HEK293 (cell line): ENCODE data around the gene VWA3B.

Source experiments
- CTCF ChIA-PET: fragments of 350-600 bp; formaldehyde crosslinking; extraction: SDS; loops from one replicate; lab custom pipeline; 2021; ENCODE audit warnings: antibody characterized with exemption; lab: Yijun Ruan, JAX
- POLR2A ChIA-PET: fragments of 300-600 bp; formaldehyde crosslinking; extraction: SDS; loops from one replicate; lab custom pipeline; 2020; ENCODE audit warnings: antibody characterized with exemption, inconsistent platforms; lab: Yijun Ruan, JAX
- H3K27ac ChIP-seq: fragments of 200-500 bp; sonication (Bioruptor generic); 2 replicates; pipeline ENCODE4 v1.5.1; 2014; ENCODE audit warnings: low read depth, low read length, control low read depth, inconsistent platforms; ENCODE audit errors: extremely low read depth
- H3K36me3 ChIP-seq, 2 experiments: fragments of 200-500 bp in 1 of 2; sonication (Bioruptor generic) in 1 of 2; 1 replicate in 1 of 2; 2 replicates in 1 of 2; pipeline ENCODE4 v1.5.1; 2014 to 2017; ENCODE audit warnings: inconsistent platforms in 2 of 2, low read length in 2 of 2; ENCODE audit not compliant: control insufficient read depth in 2 of 2, insufficient read depth in 1 of 2
- H3K4me1 ChIP-seq: fragments of 200-500 bp; sonication (Bioruptor generic); 2 replicates; pipeline ENCODE4 v1.5.1; 2014; ENCODE audit warnings: mild to moderate bottlenecking, low read length, inconsistent platforms; ENCODE audit not compliant: control insufficient read depth, insufficient read depth
- H3K4me3 ChIP-seq: 2 replicates; pipeline ENCODE4 v1.5.1; 2011; ENCODE audit warnings: low read depth, mild to moderate bottlenecking, control low read depth, low read length, moderate library complexity
- H3K9me3 ChIP-seq: fragments of 200-500 bp; sonication (Bioruptor generic); 2 replicates; pipeline ENCODE4 v1.5.1; 2014; ENCODE audit warnings: low read depth, low read length, inconsistent platforms; ENCODE audit not compliant: control insufficient read depth, insufficient read depth
- EGR2 ChIP-seq: fragments of 450-650 bp; formaldehyde crosslinking; IDR thresholded peaks from 2 replicates; pipeline ENCODE4 v1.5.1; 2016; ENCODE audit warnings: low read depth, missing biosample characterization, missing genetic modification characterization
- GLI4 ChIP-seq: fragments of 450-650 bp; formaldehyde crosslinking; IDR thresholded peaks from 2 replicates; pipeline ENCODE4 v1.5.1; 2016; ENCODE audit warnings: missing biosample characterization, missing genetic modification characterization
- KLF9 ChIP-seq: fragments of 450-650 bp; formaldehyde crosslinking; IDR thresholded peaks from 2 replicates; pipeline ENCODE4 v1.5.1; 2016; ENCODE audit warnings: missing biosample characterization, missing genetic modification characterization, low read depth
- PRDM1 ChIP-seq: fragments of 450-650 bp; formaldehyde crosslinking; IDR thresholded peaks from 2 replicates; pipeline ENCODE4; 2016; ENCODE audit warnings: missing biosample characterization, missing genetic modification characterization
- PRDM2 ChIP-seq: fragments of 450-650 bp; formaldehyde crosslinking; IDR thresholded peaks from 2 replicates; pipeline ENCODE4 v1.5.1; 2016; ENCODE audit warnings: missing biosample characterization, missing genetic modification characterization, borderline replicate concordance
- REPIN1 ChIP-seq: fragments of 450-650 bp; formaldehyde crosslinking; IDR thresholded peaks from 2 replicates; pipeline ENCODE4 v1.5.1; 2017; ENCODE audit warnings: missing biosample characterization, missing genetic modification characterization, low read depth
- TSHZ1 ChIP-seq: fragments of 450-650 bp; formaldehyde crosslinking; IDR thresholded peaks from 2 replicates; pipeline ENCODE4 v1.5.1; 2016; ENCODE audit warnings: missing biosample characterization, missing genetic modification characterization, borderline replicate concordance
- ZBTB17 ChIP-seq: fragments of 450-650 bp; formaldehyde crosslinking; IDR thresholded peaks from 2 replicates; pipeline ENCODE4 v1.5.1; 2016; ENCODE audit warnings: missing biosample characterization, missing genetic modification characterization
- ZNF138 ChIP-seq: fragments of 450-650 bp; formaldehyde crosslinking; IDR thresholded peaks from 2 replicates; pipeline ENCODE4 v1.5.1; 2016; ENCODE audit warnings: missing biosample characterization, missing genetic modification characterization, borderline replicate concordance
- ZNF148 ChIP-seq: fragments of 450-650 bp; formaldehyde crosslinking; IDR thresholded peaks from 2 replicates; pipeline ENCODE4 v1.5.0; 2017; ENCODE audit warnings: missing biosample characterization, missing genetic modification characterization, borderline replicate concordance
- ZNF157 ChIP-seq: fragments of 450-650 bp; formaldehyde crosslinking; IDR thresholded peaks from 2 replicates; pipeline ENCODE4 v1.5.1; 2016; ENCODE audit warnings: missing biosample characterization, missing genetic modification characterization
- ZNF175 ChIP-seq: fragments of 450-650 bp; formaldehyde crosslinking; IDR thresholded peaks from 2 replicates; pipeline ENCODE4 v1.5.1; 2016; ENCODE audit warnings: missing biosample characterization, missing genetic modification characterization
- ZNF239 ChIP-seq: fragments of 450-650 bp; formaldehyde crosslinking; IDR thresholded peaks from 2 replicates; pipeline ENCODE4 v1.5.1; 2016; ENCODE audit warnings: missing biosample characterization, missing genetic modification characterization
- ZNF366 ChIP-seq: fragments of 450-650 bp; formaldehyde crosslinking; conservative IDR thresholded peaks from 2 replicates; pipeline ENCODE4 v1.5.1; 2016; ENCODE audit warnings: missing biosample characterization, missing genetic modification characterization
- ZNF529 ChIP-seq: fragments of 450-650 bp; formaldehyde crosslinking; IDR thresholded peaks from 2 replicates; pipeline ENCODE4 v1.5.1; 2017; ENCODE audit warnings: missing genetic modification characterization, missing biosample characterization; ENCODE audit not compliant: insufficient replicate concordance
- ZNF580 ChIP-seq: fragments of 450-650 bp; formaldehyde crosslinking; IDR thresholded peaks from 2 replicates; pipeline ENCODE4 v1.5.1; 2016; ENCODE audit warnings: missing biosample characterization, missing genetic modification characterization
- ZNF610 ChIP-seq: fragments of 450-650 bp; formaldehyde crosslinking; IDR thresholded peaks from 2 replicates; pipeline ENCODE4 v1.5.1; 2016; ENCODE audit warnings: missing biosample characterization, missing genetic modification characterization, borderline replicate concordance
- ZNF629 ChIP-seq: fragments of 450-650 bp; formaldehyde crosslinking; IDR thresholded peaks from 2 replicates; pipeline ENCODE4 v1.5.1; 2017; ENCODE audit warnings: missing biosample characterization, missing genetic modification characterization
- ZNF639 ChIP-seq: fragments of 450-650 bp; formaldehyde crosslinking; IDR thresholded peaks from 2 replicates; pipeline ENCODE4 v1.5.1; 2016; ENCODE audit warnings: missing biosample characterization, missing genetic modification characterization
- ZNF791 ChIP-seq: fragments of 450-650 bp; formaldehyde crosslinking; IDR thresholded peaks from 2 replicates; pipeline ENCODE4 v1.5.1; 2016; ENCODE audit warnings: missing biosample characterization, missing genetic modification characterization

The VWA3B gene

GRCh38 chr2:98212092-98213000, 125.4 kb downstream of the VWA3B start:
- TF ChIP-seq EGR2 (tag by site-specific recombination) (no peak), ZNF138 (tag by site-specific recombination) (no peak), ZNF629 (no peak), ZNF791 (tag by site-specific recombination) (no peak), ZNF580 (tag by site-specific recombination) (no peak), TSHZ1 (tag by site-specific recombination) (no peak), ZNF639 (tag by site-specific recombination) (no peak), REPIN1 (no peak), ZNF148 (no peak)
- no peaks in the 10 kb centered on the region for H3K36me3 ChIP-seq
- no peak overlapping the region for H3K27ac ChIP-seq
- H3K9me3 ChIP-seq: no peaks in the 10 kb centered on the region
- POLR2A ChIA-PET: no interaction called here
- CTCF ChIA-PET: interaction anchor here (0.9 to 1.1 kb wide), 2 partner anchors 57 to 174 kb away, joined by 3 read pairs; no protein-coding TSS in a partner anchor
- no peaks in the 10 kb centered on the region for H3K4me1 ChIP-seq
- no peak overlapping the region for H3K4me3 ChIP-seq

GRCh38 chr2:98216616-98217015, 129.6 kb downstream of the VWA3B start:
- no peak overlapping the region for H3K4me3 ChIP-seq
- POLR2A ChIA-PET: no interaction called here
- no peaks in the 10 kb centered on the region for H3K4me1 ChIP-seq
- no peaks in the 10 kb centered on the region for H3K36me3 ChIP-seq
- H3K27ac ChIP-seq: no peak overlapping the region
- CTCF ChIA-PET: no interaction called here
- no peaks in the 10 kb centered on the region; the same call in 1 of the 2 replicates for H3K9me3 ChIP-seq
- TF ChIP-seq ZBTB17 (tag by site-specific recombination) (no peak), ZNF366 (no peak), GLI4 (no peak), KLF9 (no peak), PRDM1 (tag by site-specific recombination) (no peak), EGR2 (tag by site-specific recombination) (no peak), ZNF239 (no peak), ZNF157 (no peak), PRDM2 (tag by site-specific recombination) (no peak), ZNF529 (no peak), ZNF175 (no peak), ZNF138 (tag by site-specific recombination) (no peak), ZNF610 (tag by site-specific recombination) (no peak)
